ENCODE data around the gene SCN5A.

- TF ChIP-seq, protein P1, sequence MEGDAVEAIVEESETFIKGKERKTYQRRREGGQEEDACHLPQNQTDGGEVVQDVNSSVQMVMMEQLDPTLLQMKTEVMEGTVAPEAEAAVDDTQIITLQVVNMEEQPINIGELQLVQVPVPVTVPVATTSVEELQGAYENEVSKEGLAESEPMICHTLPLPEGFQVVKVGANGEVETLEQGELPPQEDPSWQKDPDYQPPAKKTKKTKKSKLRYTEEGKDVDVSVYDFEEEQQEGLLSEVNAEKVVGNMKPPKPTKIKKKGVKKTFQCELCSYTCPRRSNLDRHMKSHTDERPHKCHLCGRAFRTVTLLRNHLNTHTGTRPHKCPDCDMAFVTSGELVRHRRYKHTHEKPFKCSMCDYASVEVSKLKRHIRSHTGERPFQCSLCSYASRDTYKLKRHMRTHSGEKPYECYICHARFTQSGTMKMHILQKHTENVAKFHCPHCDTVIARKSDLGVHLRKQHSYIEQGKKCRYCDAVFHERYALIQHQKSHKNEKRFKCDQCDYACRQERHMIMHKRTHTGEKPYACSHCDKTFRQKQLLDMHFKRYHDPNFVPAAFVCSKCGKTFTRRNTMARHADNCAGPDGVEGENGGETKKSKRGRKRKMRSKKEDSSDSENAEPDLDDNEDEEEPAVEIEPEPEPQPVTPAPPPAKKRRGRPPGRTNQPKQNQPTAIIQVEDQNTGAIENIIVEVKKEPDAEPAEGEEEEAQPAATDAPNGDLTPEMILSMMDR (IDR thresholded peaks at IDR 0.05 in 8 of 11, conservative IDR thresholded peaks at IDR 0.05 in 3 of 11): no peak
- TF ChIP-seq POLR2A (IDR thresholded peaks at IDR 0.05) (no peak), POLR2AphosphoS5 (IDR thresholded peaks at IDR 0.05) (no peak)
These were observed 45.2 kb downstream of the SCN5A start for GRCh38 chr3:38604246-38604645.
